K562 (cell line): Measurements from ENCODE around the gene PSORS1C2. TPM values are rescaled to one million over a fixed set of nuclear protein-coding genes. Genes with fewer than 3 reads are reported as not detected.

ENCODE experiments used
- ATAC-seq: fragments of 200-7000 bp; cut with Tn5 transposase; 3 replicates; pipeline ENCODE4 v1.9.1; 2020; ENCODE audit warnings: moderate library complexity
- BruUV-seq: library from RNA; stranded (reverse); fragments of 400-500 nt; replicated peaks from 2 replicates; lab custom pipeline; 2021; lab: Mats Ljungman, UMichigan
- CTCF ChIA-PET: fragments of 300-600 bp; formaldehyde crosslinking; extraction: SDS; loops from one replicate; lab custom pipeline; 2021; ENCODE audit warnings: low intra/inter-chr PET ratio; lab: Yijun Ruan, JAX
- POLR2A ChIA-PET: fragments of 300-600, 350-650 bp; sonication (Branson Sonifier 250); formaldehyde crosslinking; extraction: SDS; loops from one replicate; lab custom pipeline; 2021; ENCODE audit warnings: antibody characterized with exemption, inconsistent platforms; lab: Yijun Ruan, JAX
- DNase-seq, 4 experiments: peaks; one replicate each; pipeline versions ENCODE4 v3.0.0 to v3.0.0-alpha.2; 2011 to 2018; ENCODE audit warnings: low spot score in 3 of 4, mixed read lengths in 3 of 4; ENCODE audit errors: extremely low read depth in 1 of 4
- FAIRE-seq: peaks from 2 replicates; lab custom pipeline; 2011; peaks lifted over from hg19 to GRCh38; lab: Jason Lieb, UNC
- H2AFZ ChIP-seq: 2 replicates; pipeline ENCODE4 v1.6.0; 2011; ENCODE audit warnings: low read depth, low read length, control low read depth, inconsistent platforms
- H3K27ac ChIP-seq: fragments of 200-600 bp; 3 replicates; pipeline ENCODE4 v1.8.0; 2011; ENCODE audit warnings: low read depth, mild to moderate bottlenecking, control low read depth, inconsistent platforms, low read length, moderate library complexity, mixed read lengths; ENCODE audit errors: extremely low read depth
- H3K27me3 ChIP-seq, 2 experiments: fragments of 300-600 bp in 1 of 2; 2 replicates in 1 of 2; 3 replicates in 1 of 2; pipeline versions ENCODE4 v1.6.0 to v1.8.0; 2011; ENCODE audit warnings: inconsistent platforms in 2 of 2, low read length in 2 of 2, mild to moderate bottlenecking in 1 of 2, mixed read lengths in 1 of 2, moderate library complexity in 1 of 2; ENCODE audit not compliant: control insufficient read depth in 2 of 2, insufficient read depth in 2 of 2
- H3K36me3 ChIP-seq: fragments of 300-600 bp; 3 replicates; pipeline ENCODE4 v1.8.0; 2011; ENCODE audit warnings: mild to moderate bottlenecking, low read length, inconsistent platforms; ENCODE audit not compliant: control insufficient read depth, insufficient read depth
- H3K4me1 ChIP-seq, 2 experiments: fragments of 200-600 bp in 1 of 2; replicated peaks in 1 of 2; 2 replicates in 1 of 2; 3 replicates in 1 of 2; pipeline versions ENCODE4 v1.5.1 to v1.8.0; 2011; ENCODE audit warnings: inconsistent platforms in 2 of 2, low read length in 2 of 2, mild to moderate bottlenecking in 1 of 2, mixed read lengths in 1 of 2, moderate library complexity in 1 of 2; ENCODE audit not compliant: control insufficient read depth in 2 of 2, insufficient read depth in 2 of 2
- H3K4me2 ChIP-seq: 2 replicates; pipeline ENCODE4 v1.6.1; 2011; ENCODE audit warnings: low read length, control low read depth, inconsistent platforms, mixed read lengths; ENCODE audit not compliant: insufficient read depth
- H3K4me3 ChIP-seq: fragments of 200-600 bp; sonication (generic), shearing (Covaris generic); 2 replicates; pipeline ENCODE4 v1.5.1; 2016; ENCODE audit warnings: control low read depth, inconsistent platforms
- H3K79me2 ChIP-seq: fragments of 200-600 bp; 3 replicates; pipeline ENCODE4 v1.8.0; 2011; ENCODE audit warnings: low read length, inconsistent platforms; ENCODE audit not compliant: control insufficient read depth, insufficient read depth
- H3K9ac ChIP-seq, 2 experiments: 2 replicates each; pipeline versions ENCODE4 v1.6.0 to v1.6.1; 2011; ENCODE audit warnings: low read depth in 2 of 2, low read length in 2 of 2, control low read depth in 1 of 2, inconsistent platforms in 1 of 2, mild to moderate bottlenecking in 1 of 2, mixed read lengths in 1 of 2; ENCODE audit not compliant: insufficient read depth in 1 of 2
- H3K9me1 ChIP-seq: one replicate; pipeline ENCODE4 v1.6.0; 2011; ENCODE audit warnings: inconsistent platforms, mild to moderate bottlenecking, low read length, moderate library complexity; ENCODE audit not compliant: control insufficient read depth, insufficient read depth
- H3K9me3 ChIP-seq: replicated peaks from 2 replicates; pipeline ENCODE4 v1.5.1; 2011; ENCODE audit warnings: low read depth, low read length, inconsistent platforms; ENCODE audit not compliant: control insufficient read depth, insufficient read depth
- H4K20me1 ChIP-seq: replicated peaks from 2 replicates; pipeline ENCODE4 v1.6.1; 2011; ENCODE audit warnings: low read length, inconsistent platforms, mixed read lengths; ENCODE audit not compliant: control insufficient read depth, insufficient read depth
- IRF2 ChIP-seq: sonication (generic); formaldehyde crosslinking; IDR thresholded peaks from 2 replicates; pipeline ENCODE4 v1.8.1; 2022; ENCODE audit warnings: mild to moderate bottlenecking, missing genetic modification reagents
- NR2C2 ChIP-seq, 2 experiments: fragments of 200-800 bp in 1 of 2; sonication (Bioruptor generic) in 1 of 2; sonication (generic) in 1 of 2; formaldehyde crosslinking in 1 of 2; IDR thresholded peaks; 2 replicates each; pipeline versions ENCODE4 v1.6.1 to v1.8.0; 2016 to 2022; ENCODE audit warnings: mild to moderate bottlenecking in 1 of 2, missing compliant biosample characterization in 1 of 2, missing genetic modification characterization in 1 of 2, missing genetic modification reagents in 1 of 2
- ZBTB12 ChIP-seq: fragments of 250-450 bp; sonication (Bioruptor Pico); IDR thresholded peaks from 2 replicates; pipeline ENCODE4 v1.4.0; 2020
- ZNF778 ChIP-seq: fragments of 450-650 bp; formaldehyde crosslinking; IDR thresholded peaks from 2 replicates; pipeline ENCODE4 v1.4.0; 2020; ENCODE audit warnings: mild to moderate bottlenecking, moderate library complexity
- WGBS: fragments of 100-300 bp; shearing (Covaris generic); methylation state at CpG from one replicate; pipeline ENCODE4 v1.1.6; 2016; ENCODE audit warnings: low coverage, mixed read lengths; ENCODE audit not compliant: insufficient coverage; ENCODE audit errors: missing lambda C conversion rate; 5-methylcytosine and 5-hydroxymethylcytosine counted together
- in situ Hi-C: fragments of 300-500 bp; cut with MboI; formaldehyde crosslinking; loops from 4 replicates; pipeline ENCODE4 v1.15.0; 2018; ENCODE audit warnings: inconsistent platforms, mixed read lengths
- intact Hi-C: fragments of 100-400 bp; cut with micrococcal nuclease; formaldehyde crosslinking; loops from 2 replicates; pipeline ENCODE4 v1.14.2; 2022
- polyA plus RNA-seq, 8 experiments: library from polyadenylated mRNA; depleted of rRNA in 4 of 8; stranded (reverse) in 5 of 8; unstranded in 3 of 8; fragments of >200 nt; fragmentation: Nextera tagmentation in 2 of 8; fragmentation: Illumina TruSeq in 1 of 8; extraction: Ambion mirVana in 2 of 8; extraction: Trizol in 1 of 8; gene quantifications; 2 replicates each; pipeline versions ENCODE4 v1.2.1 to v1.2.3, GENCODE V29; 2011 to 2014; ENCODE audit warnings: inconsistent platforms in 1 of 8, missing spikeins in 1 of 8
- total RNA-seq, 7 experiments: library from RNA; depleted of rRNA in 6 of 7; stranded (reverse); fragments of >200 nt in 6 of 7; fragmentation: Illumina TruSeq in 2 of 7; extraction: Trizol in 2 of 7; gene quantifications; 2 replicates each; pipeline versions ENCODE4 v1.2.1 to v1.2.3, GENCODE V29; 2011 to 2021; ENCODE audit warnings: low replicate concordance in 1 of 7

Gene PSORS1C2
- total and polyA plus RNA-seq, 9 of the 15 experiments (the other 6 are each of a cell fraction or from before 2014, with no cell fraction given), result not detected

- FAIRE-seq (no peak), DNase-seq (no peak)
- no TSS peak for BruUV-seq
- Histone ChIP-seq H3K9me3 (no peaks in the 10 kb centered on the region), H3K4me3 (no peak overlapping the region), H3K4me2 (no peak overlapping the region), H3K27me3 (no peaks in the 10 kb centered on the region; a peak in 1 of 5 replicates), H3K9me1 (no peaks in the 10 kb centered on the region), H2AFZ (no peak overlapping the region), H3K9ac (no peak overlapping the region), H3K79me2 (no peaks in the 10 kb centered on the region), H3K36me3 (peaks cover 40% of the 10 kb centered on the region; the same call in 2 of the 3 replicates), H4K20me1 (no peaks in the 10 kb centered on the region; the same call in 1 of the 2 replicates), H3K4me1 (peaks cover 3 to 13% of the 10 kb centered on the region in 2 experiments; a peak in 4 of 5 replicates)
- 56% methylated on average over 2 of the region's 2 CpGs for WGBS
- in situ Hi-C loops (no loop called here), intact Hi-C loops (no loop called here)
- POLR2A ChIA-PET, result interaction anchor here (0.6 to 1.0 kb wide), 3 partner anchors 8 to 538 kb away, joined by 3 to 5 read pairs (median 4); no protein-coding TSS in a partner anchor
- CTCF ChIA-PET, result interaction anchor here (1.5 kb wide), 1 partner anchor 49 kb away, joined by 4 read pairs; no protein-coding TSS in a partner anchor
- TF ChIP-seq NR2C2 (CRISPR knock-in tag; IDR thresholded peaks at IDR 0.05) (no peak), NR2C2 (tag; IDR thresholded peaks at IDR 0.05) (no peak), ZBTB12 (CRISPR knock-in tag) (no peak), IRF2 (CRISPR knock-in tag) (no peak), ZNF778 (CRISPR knock-in tag) (no peak)
- TF ChIP-seq, all 486 proteins: peak for 0
- ATAC-seq, result no peak
- no peak overlapping the region for H3K27ac ChIP-seq
Observed at GRCh38 chr6:31142361-31142761, 3.5 kb upstream of the PSORS1C2 start.
